Thymus (tissue), 11 donors: ENCODE data around the gene MOV10L1. TPM values are rescaled to one million over a fixed set of nuclear protein-coding genes. Genes with fewer than 3 reads are reported as not detected.
"Not testable (repeated sequence)": the region's sequence is repeated elsewhere in the genome, so short reads cannot be mapped to it uniquely, and the experiment has no call there.

Experiments used
- DNase-seq, 9 donors: peaks; one replicate each; pipeline ENCODE4 v3.0.0-alpha.2; 2013; ENCODE audit warnings: low spot score in 9 of 9, low read depth in 6 of 9, missing footprints in 1 of 9
- H3K27ac ChIP-seq, 2 donors: one replicate each; pipeline ENCODE4 v1.5.1; 2013; ENCODE audit warnings: control low read depth in 1 of 2, low read depth in 1 of 2, low read length in 1 of 2, mild to moderate bottlenecking in 1 of 2, moderate library complexity in 1 of 2
- H3K27me3 ChIP-seq, 2 donors: one replicate each; pipeline ENCODE4 v1.5.1; 2013; ENCODE audit warnings: low read length in 1 of 2; ENCODE audit not compliant: control insufficient read depth in 2 of 2, insufficient read depth in 1 of 2
- H3K36me3 ChIP-seq, 2 donors: one replicate each; pipeline ENCODE4 v1.5.1; 2013; ENCODE audit warnings: low read length in 1 of 2, mild to moderate bottlenecking in 1 of 2, moderate library complexity in 1 of 2; ENCODE audit not compliant: control insufficient read depth in 2 of 2, insufficient read depth in 2 of 2
- H3K4me1 ChIP-seq, 2 donors: one replicate each; pipeline ENCODE4 v1.5.1; 2013; ENCODE audit warnings: low read length in 2 of 2; ENCODE audit not compliant: control insufficient read depth in 2 of 2, insufficient read depth in 2 of 2
- H3K4me3 ChIP-seq, 2 donors: one replicate each; pipeline ENCODE4 v1.5.1; 2013; ENCODE audit warnings: low read length in 2 of 2, control low read depth in 1 of 2, mild to moderate bottlenecking in 1 of 2
- H3K9me3 ChIP-seq, 2 donors: one replicate each; pipeline ENCODE4 v1.5.1; 2013; ENCODE audit warnings: low read length in 1 of 2, mild to moderate bottlenecking in 1 of 2; ENCODE audit not compliant: control insufficient read depth in 2 of 2, insufficient read depth in 1 of 2
- WGBS: extraction: QIAGEN DNeasy Blood & Tissue Kit; methylation state at CpG from one replicate; pipeline ENCODE4 v1.1.7; 2013; 5-methylcytosine and 5-hydroxymethylcytosine counted together
- polyA plus RNA-seq: library from polyadenylated mRNA; stranded (reverse); fragments of 200-250 nt; gene quantifications from one replicate; pipeline ENCODE4 v1.2.3, GENCODE V29; 2013
- total RNA-seq: library from RNA; stranded (reverse); fragments of 120-200 nt; gene quantifications from one replicate; pipeline ENCODE4 v1.2.4, GENCODE V29; 2013
- donor health status: healthy.

Gene MOV10L1
- total and polyA plus RNA-seq, 2 donors, result 0.14 to 0.32 TPM

DNA sequence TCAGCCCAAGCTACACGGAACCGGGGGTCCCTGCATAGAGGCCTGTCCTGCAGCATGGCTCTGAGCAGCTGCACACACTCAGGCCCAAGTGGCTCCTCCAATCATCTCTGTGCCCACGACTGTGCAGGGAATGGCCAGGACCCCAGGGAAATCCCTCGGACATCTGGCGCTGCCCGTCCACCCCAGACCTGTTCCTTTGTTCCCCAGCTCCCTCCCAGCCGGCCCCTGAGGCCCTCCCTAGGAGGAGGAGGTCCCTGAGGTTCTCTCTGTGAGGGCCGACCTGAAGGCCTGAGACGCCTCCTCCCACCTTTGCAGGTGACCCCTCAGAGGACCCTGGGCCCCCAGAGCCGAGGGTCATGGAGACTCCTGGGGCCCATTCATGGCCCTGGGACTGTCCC is 5.7 kb upstream of the MOV10L1 start:
- DNase-seq, result no peak
- WGBS, result 71% methylated on average over 10 of the region's 10 CpGs

DNA sequence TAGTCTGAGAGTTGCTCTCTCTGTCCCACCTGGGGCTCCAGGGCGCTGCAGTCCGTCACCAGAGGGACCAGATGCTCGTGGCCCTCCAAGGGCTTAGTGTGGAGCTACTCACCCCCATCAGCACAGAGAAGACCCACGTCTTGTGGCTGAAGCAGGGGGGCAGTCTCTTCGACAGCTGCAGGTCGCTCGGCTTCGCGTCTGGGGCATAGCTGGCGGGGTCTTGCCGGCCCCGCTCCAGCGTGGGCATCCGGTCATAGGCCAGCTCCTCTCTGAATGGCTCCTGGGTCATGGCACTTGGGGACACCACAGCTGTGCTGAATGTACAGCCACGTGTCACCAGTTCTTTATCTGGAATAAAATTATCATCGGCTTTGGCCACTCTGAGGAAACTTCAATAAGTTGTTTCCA is 5.2 kb upstream of the MOV10L1 start:
- WGBS, result 22% methylated on average over 16 of the region's 16 CpGs
- peaks cover under 1 to 14% of the 10 kb centered on the region in 2 donors for H3K9me3 ChIP-seq

More for the DNA sequence above, 5.7 kb upstream of the MOV10L1 start:
- peaks cover 0 to 15% of the 10 kb centered on the region in 2 donors for H3K4me1 ChIP-seq
- no peak overlapping the region for H3K4me3 ChIP-seq
- H3K27ac ChIP-seq, result no peak overlapping the region
- no peaks in the 10 kb centered on the region for H3K36me3 ChIP-seq
- H3K9me3 ChIP-seq, result peaks cover 0 to 11% of the 10 kb centered on the region in 2 donors
- peaks cover 0 to 20% of the 10 kb centered on the region in 2 donors for H3K27me3 ChIP-seq

DNA sequence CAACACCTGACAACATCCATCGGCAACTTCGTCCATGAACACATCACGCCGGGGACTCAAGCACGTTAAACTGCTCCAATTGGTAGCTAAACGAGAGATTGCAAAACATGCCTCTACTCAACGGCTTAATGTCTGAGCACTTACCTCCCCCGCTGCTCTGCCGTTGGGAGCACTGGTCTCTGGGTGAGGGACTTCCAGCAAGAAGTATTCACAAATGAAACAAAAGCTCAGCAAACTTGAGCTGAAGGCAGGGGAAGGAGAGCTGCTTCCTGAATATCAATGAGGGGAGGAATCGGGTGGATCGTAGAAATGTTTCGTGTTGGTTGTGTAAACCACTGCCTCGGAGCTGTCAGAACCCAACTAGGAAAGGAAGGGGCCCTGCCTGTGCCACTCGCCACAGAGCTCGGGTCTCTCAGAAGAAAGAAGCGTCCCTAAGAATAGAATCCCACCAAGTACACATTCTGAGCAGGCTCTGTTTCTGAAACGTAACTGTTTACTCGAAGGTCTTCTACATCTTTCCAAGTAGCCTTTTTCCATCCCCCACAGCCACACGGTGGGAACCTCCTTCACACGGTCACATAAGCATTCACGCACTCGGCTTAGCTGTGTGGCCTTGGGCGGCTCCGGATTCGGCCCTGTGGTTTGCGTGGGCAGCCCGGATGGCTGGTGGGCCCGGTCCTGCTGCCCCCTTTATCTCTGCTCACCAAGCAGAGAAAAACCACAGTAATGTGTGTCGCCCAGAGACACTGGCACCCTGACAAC is 4.4 kb upstream of the MOV10L1 start, which contains the start of gene MLC1:
MLC1 (minus strand) TSS at position 216 of the 762 bp plus-strand sequence. CDS start 524 bp downstream, outside the sequence.
- H3K9me3 ChIP-seq, result peaks cover 4 to 17% of the 10 kb centered on the region in 2 donors
- H3K27me3 ChIP-seq, result peaks cover 0 to 25% of the 10 kb centered on the region in 2 donors
- peak in 4 of 9 donors; percentile 15 to 53 (median 20) for DNase-seq
- H3K4me1 ChIP-seq, result peaks cover 0 to 15% of the 10 kb centered on the region in 2 donors
- H3K27ac ChIP-seq, result no peak within 1 kb of the TSS
- peak within 1 kb of the TSS in 1 of 2 donors; percentile 16 for H3K4me3 ChIP-seq
- 4% methylated on average over 29 of the region's 29 CpGs for WGBS
- no peaks in the 10 kb centered on the region for H3K36me3 ChIP-seq

More for the DNA sequence above, 5.2 kb upstream of the MOV10L1 start:
- DNase-seq, result peak in 1 of 9 donors; percentile 2
- no peaks in the 10 kb centered on the region for H3K36me3 ChIP-seq
- H3K27ac ChIP-seq, result no peak overlapping the region
- H3K4me1 ChIP-seq, result peaks cover 0 to 15% of the 10 kb centered on the region in 2 donors
- H3K27me3 ChIP-seq, result peaks cover 0 to 22% of the 10 kb centered on the region in 2 donors
- no peak overlapping the region for H3K4me3 ChIP-seq

DNA sequence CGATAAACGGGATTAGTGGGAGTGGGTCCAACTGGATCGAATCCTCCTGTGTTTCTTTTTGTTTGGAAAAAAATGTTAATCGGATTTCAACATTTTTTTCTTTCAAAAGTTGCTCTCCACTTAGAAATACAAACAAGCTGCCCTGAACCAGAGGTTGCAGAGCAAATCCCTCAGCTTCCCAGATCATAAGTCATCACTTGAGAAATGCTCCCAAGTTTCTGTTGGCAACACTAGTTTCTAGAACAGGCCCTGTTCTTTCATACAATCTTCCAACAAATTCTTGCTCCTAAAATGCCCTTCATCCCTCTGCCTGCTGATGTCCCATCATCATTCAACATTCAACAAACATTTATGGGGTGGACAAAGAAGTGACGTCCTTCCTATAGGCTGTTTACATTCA is 3.3 kb upstream of the MOV10L1 start:
- Histone ChIP-seq H3K27me3 (peaks cover 0 to 25% of the 10 kb centered on the region in 2 donors), H3K27ac (no peak overlapping the region), H3K9me3 (peaks cover 5 to 18% of the 10 kb centered on the region in 2 donors), H3K36me3 (no peaks in the 10 kb centered on the region), H3K4me1 (peaks cover 0 to 15% of the 10 kb centered on the region in 2 donors), H3K4me3 (no peak overlapping the region)
- WGBS, result 91% methylated on average over 5 of the region's 5 CpGs
- DNase-seq, result no peak

DNA sequence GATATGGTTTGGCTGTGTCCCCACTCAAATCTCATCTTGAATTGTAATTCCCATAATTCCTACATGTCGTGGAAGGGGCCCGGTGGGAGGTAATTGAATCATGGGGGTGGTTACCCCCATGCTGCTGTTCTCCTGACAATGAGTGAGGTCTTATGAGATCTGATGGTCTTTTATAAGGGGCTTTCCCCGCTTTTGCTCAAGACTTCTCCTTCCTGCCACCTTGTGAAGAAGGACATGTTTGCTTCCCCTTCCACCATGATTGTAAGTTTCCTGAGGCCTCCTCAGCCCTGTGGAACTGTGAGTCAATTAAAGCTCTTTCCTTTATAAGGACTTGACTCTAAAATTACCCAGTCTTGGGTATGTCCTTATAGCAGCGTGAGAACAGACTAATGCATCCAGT is 2.8 kb upstream of the MOV10L1 start:
- not testable (repeated sequence) for DNase-seq, H3K27ac ChIP-seq, H3K36me3 ChIP-seq, H3K4me3 ChIP-seq
- H3K9me3 ChIP-seq, result peaks cover 5 to 18% of the 10 kb centered on the region in 2 donors
- H3K27me3 ChIP-seq, result peaks cover 0 to 25% of the 10 kb centered on the region in 2 donors
- WGBS, result 97% methylated on average over 4 of the region's 4 CpGs
- H3K4me1 ChIP-seq, result peaks cover 0 to 15% of the 10 kb centered on the region in 2 donors

DNA sequence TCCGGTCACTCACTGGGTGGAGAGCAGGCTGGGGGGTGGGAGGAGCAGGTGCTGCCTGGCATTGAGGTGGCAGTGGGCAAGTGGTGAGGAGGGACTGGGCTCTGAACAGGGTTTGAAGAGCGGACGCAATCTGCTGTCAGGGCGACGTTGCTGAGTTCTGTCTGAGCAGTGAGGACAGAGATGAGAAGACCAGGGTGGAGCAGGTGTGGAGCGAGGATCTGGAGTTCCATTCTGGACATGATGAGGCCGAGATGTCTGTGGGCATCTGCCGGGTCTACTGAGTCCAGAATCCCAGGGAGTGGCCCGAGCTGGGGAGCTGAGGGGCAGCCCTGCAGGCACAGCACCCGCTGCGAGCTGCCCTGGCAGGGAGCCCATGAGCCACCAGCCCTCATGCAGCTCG is 2.2 kb upstream of the MOV10L1 start:
- WGBS, result 95% methylated on average over 12 of the region's 12 CpGs
- Histone ChIP-seq H3K9me3 (peaks cover 5 to 18% of the 10 kb centered on the region in 2 donors), H3K27ac (no peak overlapping the region), H3K4me3 (no peak overlapping the region), H3K36me3 (no peaks in the 10 kb centered on the region), H3K4me1 (peaks cover 0 to 15% of the 10 kb centered on the region in 2 donors), H3K27me3 (peaks cover 0 to 25% of the 10 kb centered on the region in 2 donors)
- DNase-seq, result no peak

DNA sequence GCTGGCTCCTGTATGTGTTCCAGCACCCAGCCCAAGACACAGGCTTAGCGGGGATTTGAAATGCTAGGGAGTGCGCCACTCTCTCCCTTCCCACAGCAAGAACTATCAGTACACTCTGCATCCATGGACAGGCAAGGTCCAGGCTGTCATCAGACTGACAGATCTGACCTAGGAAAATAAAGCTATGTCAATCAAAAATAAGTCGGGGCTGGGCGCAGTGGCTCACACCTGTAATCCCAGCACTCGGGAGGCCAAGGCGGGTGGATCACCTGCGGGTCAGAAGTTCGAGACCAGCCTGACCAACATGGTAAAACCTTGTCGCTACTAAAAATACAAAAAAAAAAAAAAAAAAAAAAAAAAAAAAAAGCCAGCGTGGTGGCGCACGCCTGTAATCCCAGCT is 1.7 kb upstream of the MOV10L1 start:
- Histone ChIP-seq H3K4me3 (no peak overlapping the region), H3K9me3 (peaks cover 5 to 18% of the 10 kb centered on the region in 2 donors), H3K27ac (no peak overlapping the region), H3K27me3 (peaks cover 0 to 25% of the 10 kb centered on the region in 2 donors), H3K4me1 (peaks cover 0 to 12% of the 10 kb centered on the region in 2 donors), H3K36me3 (no peaks in the 10 kb centered on the region)
- no peak for DNase-seq
- 97% methylated on average over 12 of the region's 12 CpGs for WGBS

DNA sequence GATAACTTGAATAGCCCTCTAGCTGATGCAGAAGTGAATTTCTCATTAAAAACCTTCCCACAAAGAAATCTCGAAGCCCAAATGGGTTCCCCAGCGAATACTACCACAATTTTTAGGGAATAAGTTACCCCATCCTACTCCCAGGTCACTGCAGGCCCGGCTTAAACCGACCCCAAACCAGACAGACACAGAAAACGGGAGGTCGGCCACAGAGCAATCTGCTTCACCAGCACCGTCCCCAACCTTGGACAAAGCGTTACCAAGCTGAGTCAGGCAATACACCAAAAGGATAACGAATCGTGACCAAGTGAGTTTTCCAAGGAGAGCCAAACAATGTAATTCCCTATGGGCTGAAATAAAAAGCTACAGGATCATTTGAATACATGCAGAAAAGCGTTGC is 575 bp upstream of the MOV10L1 start:
- 90% methylated on average over 11 of the region's 11 CpGs for WGBS
- H3K9me3 ChIP-seq, result peaks cover 5 to 18% of the 10 kb centered on the region in 2 donors
- no peak for DNase-seq
- H3K27me3 ChIP-seq, result peaks cover 0 to 16% of the 10 kb centered on the region in 2 donors
- H3K4me1 ChIP-seq, result peaks cover 0 to 10% of the 10 kb centered on the region in 2 donors
- H3K36me3 ChIP-seq, result no peaks in the 10 kb centered on the region
- H3K27ac ChIP-seq, result no peak overlapping the region
- H3K4me3 ChIP-seq, result no peak overlapping the region

DNA sequence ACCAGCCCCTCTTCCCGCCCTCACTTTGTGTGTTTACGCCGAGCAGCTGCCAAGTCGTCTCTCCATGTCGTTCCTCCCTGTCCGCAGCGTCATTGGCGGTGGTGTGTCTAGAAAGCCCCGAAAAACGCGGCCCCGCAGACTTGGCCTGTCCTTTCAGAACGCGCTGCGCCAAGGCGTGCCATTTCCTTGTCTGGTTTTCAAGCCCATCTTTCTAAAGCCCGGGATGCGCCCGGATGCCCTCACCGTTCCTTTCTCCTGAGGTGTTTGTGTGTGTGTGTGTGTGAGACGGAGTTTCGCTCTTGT is 557 bp downstream of the MOV10L1 start:
- H3K4me3 ChIP-seq, result no peak overlapping the region
- no peak overlapping the region for H3K27ac ChIP-seq
- H3K9me3 ChIP-seq, result peaks cover 5 to 18% of the 10 kb centered on the region in 2 donors
- H3K4me1 ChIP-seq, result no peaks in the 10 kb centered on the region
- H3K36me3 ChIP-seq, result no peaks in the 10 kb centered on the region
- H3K27me3 ChIP-seq, result peaks cover 0 to 10% of the 10 kb centered on the region in 2 donors
- no peak for DNase-seq
- 96% methylated on average over 22 of the region's 22 CpGs for WGBS
